Colonic mucosa (tissue), 4 donors: Measurements from ENCODE around the gene PIGW. TPM values are rescaled to one million over a fixed set of nuclear protein-coding genes. Genes with fewer than 3 reads are reported as not detected.

ENCODE experiments used
- DNase-seq: peaks from one replicate; pipeline ENCODE4 v3.0.0-alpha.2; 2020
- H3K27ac ChIP-seq: fragments of 200-600 bp; one replicate; pipeline ENCODE4 v1.8.0; 2021
- H3K27me3 ChIP-seq: fragments of 200-600 bp; one replicate; pipeline ENCODE4 v1.8.0; 2021
- H3K36me3 ChIP-seq: fragments of 200-600 bp; one replicate; pipeline ENCODE4 v1.8.0; 2021
- H3K4me1 ChIP-seq: fragments of 200-600 bp; one replicate; pipeline ENCODE4 v1.8.0; 2021; ENCODE audit warnings: mild to moderate bottlenecking
- H3K4me3 ChIP-seq: fragments of 200-600 bp; one replicate; pipeline ENCODE4 v1.8.0; 2021
- H3K9ac ChIP-seq, 2 donors: one replicate each; pipeline ENCODE4 v1.7.0; 2013; ENCODE audit warnings: control low read depth in 2 of 2, low read depth in 2 of 2, low read length in 2 of 2
- H3K9me3 ChIP-seq: fragments of 200-600 bp; one replicate; pipeline ENCODE4 v1.8.0; 2021
- intact Hi-C: fragments of 100-400 bp; cut with DNase I; formaldehyde crosslinking; loops from one replicate; pipeline ENCODE4 v1.14.1; 2022
- total RNA-seq, 2 donors: library from RNA; stranded (reverse); fragmentation: NEBNext Ultra II Directional in 1 of 2; extraction: Animal tissue kit (Norgen Biotek cat#: 25700) in 1 of 2; gene quantifications; one replicate each; pipeline ENCODE4 v1.2.1, GENCODE V29; 2021
- TF ChIP-seq, protein P1 (sequence below): fragments of 200-600 bp; IDR thresholded peaks from one replicate; pipeline ENCODE4 v1.8.0; 2022; ENCODE audit warnings: antibody characterized with exemption, mild to moderate bottlenecking
- donor health status: healthy.
- donor health status: DM: no; HTN: no; CAD: no.
- donor health status: DM: no; HTN: no; CAD: no.

The PIGW gene
- total RNA-seq, 2 donors from 2014 or later = 4.8 to 10.2 TPM

DNA sequence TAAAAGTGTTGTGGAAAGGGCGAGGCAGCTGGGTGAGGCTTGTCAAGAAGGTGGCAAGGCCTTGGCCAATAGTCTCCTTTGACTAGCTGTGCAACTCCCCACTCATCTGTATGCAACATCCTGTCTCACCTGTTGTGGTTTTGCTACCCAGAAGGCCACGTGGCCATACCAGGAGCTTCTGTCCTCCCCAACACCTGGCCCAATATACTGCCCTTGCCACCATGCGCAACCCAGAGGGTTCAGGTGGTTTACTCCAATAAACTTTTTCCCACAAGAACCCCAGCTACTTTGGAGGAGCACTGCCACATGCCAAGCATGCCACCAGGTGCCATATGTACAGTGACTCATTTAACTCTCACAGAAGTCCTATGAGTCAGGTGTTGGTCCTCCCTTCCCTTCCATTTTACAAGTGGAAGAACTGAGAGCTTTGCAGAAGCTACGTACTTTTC is 10.3 kb upstream of the PIGW start:
- intact Hi-C loops = no loop called here
- H3K4me3 ChIP-seq = no peak overlapping the region
- H3K27me3 ChIP-seq = no peaks in the 10 kb centered on the region
- no peaks in the 10 kb centered on the region for H3K36me3 ChIP-seq
- no peaks in the 10 kb centered on the region for H3K9me3 ChIP-seq
- no peak for DNase-seq
- no peak overlapping the region for H3K27ac ChIP-seq
- no peak overlapping the region for H3K9ac ChIP-seq
- TF ChIP-seq, protein P1, sequence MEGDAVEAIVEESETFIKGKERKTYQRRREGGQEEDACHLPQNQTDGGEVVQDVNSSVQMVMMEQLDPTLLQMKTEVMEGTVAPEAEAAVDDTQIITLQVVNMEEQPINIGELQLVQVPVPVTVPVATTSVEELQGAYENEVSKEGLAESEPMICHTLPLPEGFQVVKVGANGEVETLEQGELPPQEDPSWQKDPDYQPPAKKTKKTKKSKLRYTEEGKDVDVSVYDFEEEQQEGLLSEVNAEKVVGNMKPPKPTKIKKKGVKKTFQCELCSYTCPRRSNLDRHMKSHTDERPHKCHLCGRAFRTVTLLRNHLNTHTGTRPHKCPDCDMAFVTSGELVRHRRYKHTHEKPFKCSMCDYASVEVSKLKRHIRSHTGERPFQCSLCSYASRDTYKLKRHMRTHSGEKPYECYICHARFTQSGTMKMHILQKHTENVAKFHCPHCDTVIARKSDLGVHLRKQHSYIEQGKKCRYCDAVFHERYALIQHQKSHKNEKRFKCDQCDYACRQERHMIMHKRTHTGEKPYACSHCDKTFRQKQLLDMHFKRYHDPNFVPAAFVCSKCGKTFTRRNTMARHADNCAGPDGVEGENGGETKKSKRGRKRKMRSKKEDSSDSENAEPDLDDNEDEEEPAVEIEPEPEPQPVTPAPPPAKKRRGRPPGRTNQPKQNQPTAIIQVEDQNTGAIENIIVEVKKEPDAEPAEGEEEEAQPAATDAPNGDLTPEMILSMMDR = no peak
- no peaks in the 10 kb centered on the region for H3K4me1 ChIP-seq

DNA sequence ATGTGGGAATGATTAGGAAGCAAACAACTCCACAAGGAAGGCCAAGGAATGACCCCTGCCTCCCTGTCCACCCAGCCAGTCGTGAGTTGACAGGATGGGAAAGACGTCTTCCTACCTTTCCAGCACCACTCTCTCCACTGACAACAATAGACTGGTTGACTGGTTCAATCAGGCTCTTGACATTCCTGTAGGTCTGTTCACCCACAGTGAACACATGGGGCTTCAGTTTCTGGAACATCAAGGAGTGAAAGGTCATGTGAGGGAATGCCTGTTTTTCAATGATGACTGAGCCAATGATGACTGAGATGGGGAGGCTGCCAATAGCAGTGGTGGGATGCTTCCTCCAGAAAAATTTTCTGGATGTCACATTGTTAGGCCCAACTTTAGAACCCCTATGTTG is 9.7 kb upstream of the PIGW start:
- no peak overlapping the region for H3K9ac ChIP-seq
- no peak overlapping the region for H3K4me3 ChIP-seq
- no peak overlapping the region for H3K27ac ChIP-seq
- TF ChIP-seq, protein P1 = no peak
- no peaks in the 10 kb centered on the region for H3K27me3 ChIP-seq
- no peaks in the 10 kb centered on the region for H3K36me3 ChIP-seq
- H3K9me3 ChIP-seq = no peaks in the 10 kb centered on the region
- no peaks in the 10 kb centered on the region for H3K4me1 ChIP-seq
- intact Hi-C loops = no loop called here
- DNase-seq = no peak

DNA sequence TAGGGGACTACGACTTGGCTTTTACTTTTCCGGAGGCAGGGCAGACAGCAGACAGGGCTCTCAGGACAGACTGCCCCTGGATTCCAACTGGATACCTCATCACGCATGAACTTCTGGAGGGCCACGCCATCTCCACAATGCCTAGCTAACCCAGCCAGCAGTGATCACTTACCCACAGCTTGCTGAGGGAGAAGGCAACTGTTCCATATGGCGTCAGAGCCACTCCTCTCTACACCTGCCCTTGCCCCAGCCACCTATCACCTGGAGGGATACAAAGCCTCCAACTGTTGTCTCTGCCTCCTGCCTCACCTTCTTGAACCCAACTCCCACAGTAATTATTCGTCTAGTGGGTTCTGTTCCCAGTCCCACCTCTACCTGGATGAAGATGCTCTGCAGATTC is 8.9 kb upstream of the PIGW start:
- Histone ChIP-seq H3K9ac (no peak overlapping the region), H3K9me3 (no peaks in the 10 kb centered on the region), H3K27ac (no peak overlapping the region), H3K4me1 (no peaks in the 10 kb centered on the region), H3K4me3 (no peak overlapping the region), H3K36me3 (no peaks in the 10 kb centered on the region), H3K27me3 (no peaks in the 10 kb centered on the region)
- TF ChIP-seq, protein P1 = no peak
- no peak for DNase-seq
- intact Hi-C loops = no loop called here

DNA sequence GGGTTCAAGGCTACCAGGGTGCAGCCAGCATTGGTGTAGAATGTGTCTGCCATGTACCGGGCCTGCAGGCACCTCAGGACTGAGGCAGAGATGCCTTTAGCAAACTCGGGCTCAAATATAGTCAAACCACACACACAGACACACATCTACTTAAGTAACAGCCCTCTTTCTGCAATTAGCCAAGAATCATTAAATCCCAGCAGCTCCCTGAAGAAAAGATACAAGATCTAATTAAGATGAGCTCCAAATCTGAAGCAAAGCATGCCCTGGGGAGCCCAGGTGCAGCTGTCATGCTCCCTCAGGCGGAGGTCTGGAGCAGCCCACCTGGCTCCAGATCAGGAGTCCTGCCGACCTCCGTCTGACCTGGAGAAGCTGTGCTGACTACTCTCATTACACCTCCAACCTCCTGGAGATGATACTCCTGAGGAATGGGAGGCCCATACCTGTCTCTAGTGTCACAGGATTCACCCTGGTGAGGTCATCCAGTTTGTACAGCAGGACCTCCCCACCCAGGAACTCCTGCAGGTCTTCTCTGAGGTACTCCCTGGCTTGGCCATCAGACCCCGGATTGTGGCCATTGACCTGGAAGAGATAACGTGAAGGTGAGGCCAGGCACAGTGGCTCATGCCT is 7.1 kb upstream of the PIGW start:
- no peak for DNase-seq
- H3K27me3 ChIP-seq = no peaks in the 10 kb centered on the region
- intact Hi-C loops = no loop called here
- TF ChIP-seq, protein P1 = no peak
- H3K4me3 ChIP-seq = no peak overlapping the region
- H3K27ac ChIP-seq = no peak overlapping the region
- H3K4me1 ChIP-seq = no peaks in the 10 kb centered on the region
- no peaks in the 10 kb centered on the region for H3K9me3 ChIP-seq
- no peaks in the 10 kb centered on the region for H3K36me3 ChIP-seq
- H3K9ac ChIP-seq = no peak overlapping the region

DNA sequence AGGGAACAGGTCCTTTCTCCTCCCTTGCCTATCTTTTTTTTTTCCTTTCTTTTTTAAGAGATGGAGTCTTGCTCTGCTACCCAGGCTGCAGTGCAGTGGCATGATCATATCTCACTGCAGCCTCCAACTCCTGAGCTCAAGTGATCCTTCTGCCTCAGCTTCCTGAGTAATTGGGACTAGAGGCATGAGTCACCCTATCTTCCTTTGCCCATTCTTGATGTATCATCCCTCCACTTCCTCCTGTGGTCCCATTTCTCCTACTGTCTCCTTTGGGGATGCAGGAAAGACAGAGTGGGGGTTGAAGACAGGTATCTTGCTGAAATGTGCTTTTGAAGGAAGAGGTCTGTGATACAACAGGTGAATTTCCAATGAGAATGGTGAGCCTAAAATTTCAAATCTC is 5.7 kb upstream of the PIGW start:
- no peaks in the 10 kb centered on the region for H3K9me3 ChIP-seq

More for the DNA sequence above, 5.7 kb upstream of the PIGW start:
- TF ChIP-seq, protein P1 = no peak
- no peak for DNase-seq
- H3K27ac ChIP-seq = no peak overlapping the region
- no peaks in the 10 kb centered on the region for H3K27me3 ChIP-seq
- no peaks in the 10 kb centered on the region for H3K36me3 ChIP-seq
- no peak overlapping the region for H3K9ac ChIP-seq
- intact Hi-C loops = no loop called here
- peaks cover 4% of the 10 kb centered on the region for H3K4me1 ChIP-seq
- H3K4me3 ChIP-seq = no peak overlapping the region
